Measurements from ENCODE around the gene ZNF556.

Gene ZNF556

GRCh38 chr19:2867025-2867991 lies at the start of gene ZNF556:
Gene ZNF556, plus strand, starts transcription at chr19:2867335. Its CDS starts 87 bp downstream, at chr19:2867422.
- Histone ChIP-seq H3K27ac (no peak within 1 kb of the TSS), H3K36me3 (ENCODE audit: insufficient read depth, low read length) (no peaks in the 10 kb centered on the region), H3K9ac (ENCODE audit: insufficient read length) (no peak within 1 kb of the TSS), H3K4me3 (no peak within 1 kb of the TSS), H3K9me3 (ENCODE audit: low read depth, low read length) (no peaks in the 10 kb centered on the region)
- DNase-seq (ENCODE audit: low read depth, low spot score) = no peak
- TF ChIP-seq POLR2AphosphoS5 (IDR thresholded peaks at IDR 0.05; ENCODE audit: borderline replicate concordance, low read depth, low read length) (no peak), EZH2 (IDR thresholded peaks at IDR 0.05) (no peak), FOXP2 (optimal IDR thresholded peaks at IDR 0.05; ENCODE audit: control extremely low read depth, extremely low read length, insufficient read depth) (no peak)

GRCh38 chr19:2819540-2820111 lies 47.5 kb upstream of the ZNF556 start, which contains the start of gene ZNF554:
Gene ZNF554, plus strand, starts transcription at chr19:2819868. Its CDS starts 204 bp downstream, at chr19:2820072.
- H3K4me3 ChIP-seq = peak within 1 kb of the TSS; percentile 89
- H3K27ac ChIP-seq = no peak within 1 kb of the TSS
- H3K9ac ChIP-seq (ENCODE audit: insufficient read length) = peak within 1 kb of the TSS; percentile 82
- TF ChIP-seq POLR2AphosphoS5 (IDR thresholded peaks at IDR 0.05; ENCODE audit: borderline replicate concordance, low read depth, low read length) (peak; percentile 77), FOXP2 (optimal IDR thresholded peaks at IDR 0.05; ENCODE audit: control extremely low read depth, extremely low read length, insufficient read depth) (no peak)
- DNase-seq (ENCODE audit: low read depth, low spot score) = peak; percentile 78
- H3K9me3 ChIP-seq (ENCODE audit: low read depth, low read length) = no peaks in the 10 kb centered on the region
- no peaks in the 10 kb centered on the region for H3K36me3 ChIP-seq (ENCODE audit: insufficient read depth, low read length)

GRCh38 chr19:2820112-2820702 lies 46.9 kb upstream of the ZNF556 start:
- H3K36me3 ChIP-seq (ENCODE audit: insufficient read depth, low read length) = no peaks in the 10 kb centered on the region
- peak overlapping the region; percentile 89 for H3K4me3 ChIP-seq
- TF ChIP-seq FOXP2 (optimal IDR thresholded peaks at IDR 0.05; ENCODE audit: control extremely low read depth, extremely low read length, insufficient read depth) (no peak), EZH2 (IDR thresholded peaks at IDR 0.05) (no peak), POLR2AphosphoS5 (IDR thresholded peaks at IDR 0.05; ENCODE audit: borderline replicate concordance, low read depth, low read length) (no peak)
- H3K9me3 ChIP-seq (ENCODE audit: low read depth, low read length) = no peaks in the 10 kb centered on the region
- peak overlapping the region; percentile 82 for H3K9ac ChIP-seq (ENCODE audit: insufficient read length)
- DNase-seq (ENCODE audit: low read depth, low spot score) = no peak
- no peak overlapping the region for H3K27ac ChIP-seq

GRCh38 chr19:2822846-2823245 lies 44.3 kb upstream of the ZNF556 start:
- H3K27ac ChIP-seq = no peak overlapping the region
- H3K36me3 ChIP-seq (ENCODE audit: insufficient read depth, low read length) = no peaks in the 10 kb centered on the region; the same call in 1 of the 2 replicates
- no peak for DNase-seq (ENCODE audit: low read depth, low spot score)
- no peaks in the 10 kb centered on the region for H3K9me3 ChIP-seq (ENCODE audit: low read depth, low read length)
- TF ChIP-seq POLR2AphosphoS5 (IDR thresholded peaks at IDR 0.05; ENCODE audit: borderline replicate concordance, low read depth, low read length) = no peak
- no peak for TF ChIP-seq EZH2 (IDR thresholded peaks at IDR 0.05)
- TF ChIP-seq FOXP2 (optimal IDR thresholded peaks at IDR 0.05; ENCODE audit: control extremely low read depth, extremely low read length, insufficient read depth) = no peak
- no peak overlapping the region for H3K4me3 ChIP-seq
- H3K9ac ChIP-seq (ENCODE audit: insufficient read length) = no peak overlapping the region

GRCh38 chr19:2823646-2824045 lies 43.5 kb upstream of the ZNF556 start:
- TF ChIP-seq POLR2AphosphoS5 (IDR thresholded peaks at IDR 0.05; ENCODE audit: borderline replicate concordance, low read depth, low read length) (no peak), EZH2 (IDR thresholded peaks at IDR 0.05) (no peak), FOXP2 (optimal IDR thresholded peaks at IDR 0.05; ENCODE audit: control extremely low read depth, extremely low read length, insufficient read depth) (no peak)
- no peaks in the 10 kb centered on the region; the same call in 1 of the 2 replicates for H3K36me3 ChIP-seq (ENCODE audit: insufficient read depth, low read length)

GRCh38 chr19:2824129-2824528 lies 43.0 kb upstream of the ZNF556 start:
- Histone ChIP-seq H3K9ac (ENCODE audit: insufficient read length) (no peak overlapping the region), H3K4me3 (no peak overlapping the region), H3K9me3 (ENCODE audit: low read depth, low read length) (no peaks in the 10 kb centered on the region), H3K27ac (no peak overlapping the region), H3K36me3 (ENCODE audit: insufficient read depth, low read length) (no peaks in the 10 kb centered on the region; the same call in 1 of the 2 replicates)
- DNase-seq (ENCODE audit: low read depth, low spot score) = no peak
- TF ChIP-seq FOXP2 (optimal IDR thresholded peaks at IDR 0.05; ENCODE audit: control extremely low read depth, extremely low read length, insufficient read depth) (no peak), POLR2AphosphoS5 (IDR thresholded peaks at IDR 0.05; ENCODE audit: borderline replicate concordance, low read depth, low read length) (no peak)

More at GRCh38 chr19:2823646-2824045, 43.5 kb upstream of the ZNF556 start:
- H3K9ac ChIP-seq (ENCODE audit: insufficient read length) = no peak overlapping the region
- DNase-seq (ENCODE audit: low read depth, low spot score) = no peak
- H3K4me3 ChIP-seq = no peak overlapping the region
- no peaks in the 10 kb centered on the region for H3K9me3 ChIP-seq (ENCODE audit: low read depth, low read length)
- H3K27ac ChIP-seq = no peak overlapping the region

DNA sequence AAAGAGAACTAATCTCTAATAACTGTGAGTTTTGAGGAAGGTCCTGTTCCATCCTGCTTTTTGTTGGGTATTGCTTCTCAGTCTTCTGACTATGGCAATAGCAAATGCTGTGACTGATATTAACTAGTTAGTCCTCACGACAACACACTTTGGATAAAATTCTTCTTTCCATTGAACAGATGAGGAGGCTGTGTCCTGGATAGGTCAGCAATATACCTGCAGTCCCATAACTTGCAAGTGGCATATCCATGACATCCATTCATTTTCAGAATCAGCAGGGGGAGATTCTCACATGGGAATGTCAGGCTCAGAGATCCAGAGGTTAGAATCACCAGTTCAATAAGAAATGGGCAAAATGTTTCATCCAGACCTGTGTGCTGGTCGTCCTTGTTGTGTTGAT lies 40.1 kb upstream of the ZNF556 start:
- Histone ChIP-seq H3K36me3 (ENCODE audit: insufficient read depth, low read length) (no peaks in the 10 kb centered on the region; the same call in 1 of the 2 replicates), H3K9ac (ENCODE audit: insufficient read length) (no peak overlapping the region), H3K4me3 (no peak overlapping the region), H3K9me3 (ENCODE audit: low read depth, low read length) (no peaks in the 10 kb centered on the region), H3K27ac (no peak overlapping the region)
- TF ChIP-seq EZH2 (IDR thresholded peaks at IDR 0.05) (no peak), POLR2AphosphoS5 (IDR thresholded peaks at IDR 0.05; ENCODE audit: borderline replicate concordance, low read depth, low read length) (no peak), FOXP2 (optimal IDR thresholded peaks at IDR 0.05; ENCODE audit: control extremely low read depth, extremely low read length, insufficient read depth) (no peak)
- DNase-seq (ENCODE audit: low read depth, low spot score) = no peak
